ENCODE data around the gene ZCCHC10.
"Not testable (repeated sequence)": the region's sequence is repeated elsewhere in the genome, so short reads cannot be mapped to it uniquely, and the experiment has no call there.

Gene ZCCHC10

GRCh38 chr5:133046560-133046959 is 20.2 kb upstream of the ZCCHC10 start:
- not testable (repeated sequence) for DNase-seq (ENCODE audit: low read depth in 1 of 2, low spot score in 1 of 2)

GRCh38 chr5:133041910-133042309 is 15.6 kb upstream of the ZCCHC10 start:
- no peak for DNase-seq (ENCODE audit: low read depth in 1 of 2, low spot score in 1 of 2)

- no peak for DNase-seq (ENCODE audit: low read depth in 1 of 2, low spot score in 1 of 2)
Observed at GRCh38 chr5:133041157-133041784, 14.9 kb upstream of the ZCCHC10 start.

GRCh38 chr5:133036677-133037076 is 10.3 kb upstream of the ZCCHC10 start:
- DNase-seq (ENCODE audit: low read depth in 1 of 2, low spot score in 1 of 2) = not testable (repeated sequence)

GRCh38 chr5:133035224-133035623 is 8.9 kb upstream of the ZCCHC10 start:
- DNase-seq (ENCODE audit: low read depth in 1 of 2, low spot score in 1 of 2) = no peak

- DNase-seq (ENCODE audit: low read depth in 1 of 2, low spot score in 1 of 2) = no peak
Observed at GRCh38 chr5:133034064-133034463, 7.7 kb upstream of the ZCCHC10 start.

GRCh38 chr5:133032852-133033742 is 6.7 kb upstream of the ZCCHC10 start:
- no peak for DNase-seq (ENCODE audit: low read depth in 1 of 2, low spot score in 1 of 2)

GRCh38 chr5:133030343-133031005 is 4.1 kb upstream of the ZCCHC10 start:
- DNase-seq (ENCODE audit: low read depth in 1 of 2, low spot score in 1 of 2) = no peak

GRCh38 chr5:133029416-133029815 is 3.1 kb upstream of the ZCCHC10 start:
- DNase-seq (ENCODE audit: low read depth in 1 of 2, low spot score in 1 of 2) = no peak

- DNase-seq (ENCODE audit: low read depth in 1 of 2, low spot score in 1 of 2) = no peak
Observed at GRCh38 chr5:133026664-133027153, 360 bp upstream of the ZCCHC10 start.

- DNase-seq (ENCODE audit: low read depth in 1 of 2, low spot score in 1 of 2) = not testable (repeated sequence)
Observed at GRCh38 chr5:133019471-133019870, 6.9 kb downstream of the ZCCHC10 start.

GRCh38 chr5:133017964-133018363 is 8.4 kb downstream of the ZCCHC10 start:
- DNase-seq (ENCODE audit: low read depth in 1 of 2, low spot score in 1 of 2) = no peak

- no peak for DNase-seq (ENCODE audit: low read depth in 1 of 2, low spot score in 1 of 2)
Observed at GRCh38 chr5:133015466-133015865, 10.9 kb downstream of the ZCCHC10 start.

- DNase-seq (ENCODE audit: low read depth in 1 of 2, low spot score in 1 of 2) = not testable (repeated sequence)
Observed at GRCh38 chr5:133008455-133008854, 17.9 kb downstream of the ZCCHC10 start.

- DNase-seq (ENCODE audit: low read depth in 1 of 2, low spot score in 1 of 2) = no peak
Observed at GRCh38 chr5:133006653-133007052, 19.7 kb downstream of the ZCCHC10 start.

- DNase-seq (ENCODE audit: low read depth in 1 of 2, low spot score in 1 of 2) = no peak
Observed at GRCh38 chr5:132999246-132999645, 27.1 kb downstream of the ZCCHC10 start.

GRCh38 chr5:132998556-132998955 is 27.8 kb downstream of the ZCCHC10 start:
- no peak for DNase-seq (ENCODE audit: low read depth in 1 of 2, low spot score in 1 of 2)

GRCh38 chr5:132996307-132996706 is 30.0 kb downstream of the ZCCHC10 start:
- no peak for DNase-seq (ENCODE audit: low read depth in 1 of 2, low spot score in 1 of 2)

GRCh38 chr5:132987531-132988408 is 38.6 kb downstream of the ZCCHC10 start:
- DNase-seq (ENCODE audit: low read depth in 1 of 2, low spot score in 1 of 2) = no peak

GRCh38 chr5:132982971-132983370 is 43.4 kb downstream of the ZCCHC10 start:
- DNase-seq (ENCODE audit: low read depth in 1 of 2, low spot score in 1 of 2) = not testable (repeated sequence)

GRCh38 chr5:132981288-132981687 is 45.1 kb downstream of the ZCCHC10 start:
- no peak for DNase-seq (ENCODE audit: low read depth in 1 of 2, low spot score in 1 of 2)

Measured in activated T-helper 1 cell treated with anti-CD3 and anti-CD28 coated beads, Interleukin-2, amount 50 U/mL, for 16 hours (primary cell).